ENCODE results near the gene CCDC77.

The CCDC77 gene

DNA sequence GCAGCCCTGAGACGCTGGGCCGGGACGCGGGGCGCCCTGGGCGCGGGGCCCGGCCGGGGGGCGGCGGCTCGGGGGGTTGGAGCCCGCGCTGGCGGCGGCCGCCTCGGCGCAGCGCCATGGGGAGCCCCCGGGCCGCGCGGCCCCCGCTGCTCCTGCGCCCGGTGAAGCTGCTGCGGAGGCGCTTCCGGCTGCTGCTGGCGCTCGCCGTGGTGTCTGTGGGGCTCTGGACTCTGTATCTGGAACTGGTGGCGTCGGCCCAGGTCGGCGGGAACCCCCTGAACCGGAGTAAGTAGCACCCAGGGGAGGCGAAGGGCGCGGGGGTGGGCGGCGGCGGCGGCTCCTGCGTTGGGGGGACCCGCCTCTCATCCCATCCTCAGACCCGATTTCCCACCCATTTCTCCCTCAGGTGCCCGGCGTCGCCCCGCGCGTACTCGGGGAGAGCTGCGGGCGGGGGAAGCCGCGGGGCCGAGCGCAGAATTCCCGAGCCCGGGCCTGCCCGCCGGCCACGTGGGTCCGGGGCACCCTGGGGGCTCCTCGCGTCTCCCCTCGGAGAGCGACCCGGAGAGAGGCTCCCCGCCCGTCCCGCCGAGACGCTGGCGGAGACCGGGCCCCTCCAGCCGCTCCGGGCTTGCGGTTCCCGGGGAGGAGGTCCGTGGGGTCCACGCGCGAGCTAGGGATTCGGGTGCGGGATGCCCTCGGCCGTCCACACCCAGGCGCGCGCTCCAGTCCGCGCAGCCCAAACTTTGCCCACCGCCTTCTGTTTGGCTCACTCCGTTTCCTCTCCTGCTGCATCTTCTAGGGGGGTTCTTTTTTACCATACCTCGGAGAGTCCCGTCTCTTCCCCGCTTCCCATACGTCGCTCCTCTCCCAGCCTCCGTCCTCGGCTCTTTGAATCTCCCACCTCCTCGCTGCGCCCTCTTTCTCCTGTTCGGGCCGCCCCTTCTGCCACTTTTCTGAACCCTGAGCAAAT lies 59.1 kb downstream of the CCDC77 start:
- peak overlapping the region; percentile 39 for H3K4me3 ChIP-seq (ENCODE audit: low read depth, low read length)
- no peak for DNase-seq (ENCODE audit: low read depth)
- TF ChIP-seq, protein P1, sequence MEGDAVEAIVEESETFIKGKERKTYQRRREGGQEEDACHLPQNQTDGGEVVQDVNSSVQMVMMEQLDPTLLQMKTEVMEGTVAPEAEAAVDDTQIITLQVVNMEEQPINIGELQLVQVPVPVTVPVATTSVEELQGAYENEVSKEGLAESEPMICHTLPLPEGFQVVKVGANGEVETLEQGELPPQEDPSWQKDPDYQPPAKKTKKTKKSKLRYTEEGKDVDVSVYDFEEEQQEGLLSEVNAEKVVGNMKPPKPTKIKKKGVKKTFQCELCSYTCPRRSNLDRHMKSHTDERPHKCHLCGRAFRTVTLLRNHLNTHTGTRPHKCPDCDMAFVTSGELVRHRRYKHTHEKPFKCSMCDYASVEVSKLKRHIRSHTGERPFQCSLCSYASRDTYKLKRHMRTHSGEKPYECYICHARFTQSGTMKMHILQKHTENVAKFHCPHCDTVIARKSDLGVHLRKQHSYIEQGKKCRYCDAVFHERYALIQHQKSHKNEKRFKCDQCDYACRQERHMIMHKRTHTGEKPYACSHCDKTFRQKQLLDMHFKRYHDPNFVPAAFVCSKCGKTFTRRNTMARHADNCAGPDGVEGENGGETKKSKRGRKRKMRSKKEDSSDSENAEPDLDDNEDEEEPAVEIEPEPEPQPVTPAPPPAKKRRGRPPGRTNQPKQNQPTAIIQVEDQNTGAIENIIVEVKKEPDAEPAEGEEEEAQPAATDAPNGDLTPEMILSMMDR (conservative IDR thresholded peaks at IDR 0.05; ENCODE audit: low read depth, low read length): no peak

DNA sequence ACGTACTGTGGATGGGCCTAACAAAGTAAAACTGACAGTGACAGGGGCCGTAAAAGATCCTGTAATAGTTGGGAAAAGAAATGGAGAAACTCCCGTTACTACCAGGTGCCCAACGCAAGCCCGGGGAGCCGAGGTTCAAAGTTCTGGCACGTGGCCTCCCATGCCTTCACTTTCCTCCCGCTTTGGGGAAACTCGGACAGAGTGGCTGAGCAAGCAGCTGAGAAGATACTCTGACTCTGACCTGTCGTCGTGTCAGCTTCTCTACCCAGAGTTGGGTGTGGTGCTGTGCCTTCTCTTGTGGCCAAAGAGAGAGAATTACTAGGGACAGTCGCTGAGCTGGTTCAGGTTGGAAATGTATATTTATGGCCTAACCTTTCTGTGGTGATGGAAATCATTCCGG lies 60.0 kb downstream of the CCDC77 start:
- no peak overlapping the region for H3K4me3 ChIP-seq (ENCODE audit: low read depth, low read length)
- TF ChIP-seq, protein P1 (conservative IDR thresholded peaks at IDR 0.05; ENCODE audit: low read depth, low read length): no peak
- DNase-seq (ENCODE audit: low read depth): no peak

DNA sequence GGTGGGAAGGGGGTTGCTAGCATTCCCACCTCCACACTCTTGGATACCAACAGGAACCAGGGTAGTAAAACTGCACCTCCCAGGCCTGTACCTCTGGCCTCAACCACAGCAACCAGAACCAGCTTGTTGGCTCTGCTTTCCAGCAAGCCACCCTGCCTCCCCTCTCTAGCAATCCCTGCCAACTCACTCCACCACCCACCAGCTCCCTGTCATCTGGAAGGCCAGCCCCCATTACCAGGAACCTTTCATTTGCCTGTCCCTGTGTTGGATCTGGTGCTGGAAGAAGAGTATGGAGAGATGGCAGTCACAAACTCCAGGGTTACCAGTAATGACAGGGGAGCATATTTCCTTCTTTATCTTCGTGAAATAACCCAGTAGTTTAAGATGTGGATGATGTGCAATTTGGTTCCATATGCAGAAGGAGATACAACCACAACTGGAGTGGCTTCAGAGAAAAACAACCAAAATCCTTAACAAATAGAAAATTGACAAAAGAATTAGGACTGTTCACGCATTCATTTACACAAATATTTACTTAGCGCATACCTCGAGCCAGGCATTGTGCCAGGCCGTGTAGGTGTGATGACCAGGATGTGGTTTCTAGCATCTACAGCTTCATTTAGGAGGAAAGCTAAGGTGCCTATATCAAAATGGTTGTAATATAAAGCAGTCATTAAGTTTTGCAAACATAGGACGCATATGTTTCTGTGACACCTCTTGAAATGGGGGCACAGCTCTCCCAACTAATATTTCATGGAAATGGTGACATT lies 61.7 kb downstream of the CCDC77 start:
- TF ChIP-seq, protein P1 (conservative IDR thresholded peaks at IDR 0.05; ENCODE audit: low read depth, low read length): no peak
- no peak for DNase-seq (ENCODE audit: low read depth)

DNA sequence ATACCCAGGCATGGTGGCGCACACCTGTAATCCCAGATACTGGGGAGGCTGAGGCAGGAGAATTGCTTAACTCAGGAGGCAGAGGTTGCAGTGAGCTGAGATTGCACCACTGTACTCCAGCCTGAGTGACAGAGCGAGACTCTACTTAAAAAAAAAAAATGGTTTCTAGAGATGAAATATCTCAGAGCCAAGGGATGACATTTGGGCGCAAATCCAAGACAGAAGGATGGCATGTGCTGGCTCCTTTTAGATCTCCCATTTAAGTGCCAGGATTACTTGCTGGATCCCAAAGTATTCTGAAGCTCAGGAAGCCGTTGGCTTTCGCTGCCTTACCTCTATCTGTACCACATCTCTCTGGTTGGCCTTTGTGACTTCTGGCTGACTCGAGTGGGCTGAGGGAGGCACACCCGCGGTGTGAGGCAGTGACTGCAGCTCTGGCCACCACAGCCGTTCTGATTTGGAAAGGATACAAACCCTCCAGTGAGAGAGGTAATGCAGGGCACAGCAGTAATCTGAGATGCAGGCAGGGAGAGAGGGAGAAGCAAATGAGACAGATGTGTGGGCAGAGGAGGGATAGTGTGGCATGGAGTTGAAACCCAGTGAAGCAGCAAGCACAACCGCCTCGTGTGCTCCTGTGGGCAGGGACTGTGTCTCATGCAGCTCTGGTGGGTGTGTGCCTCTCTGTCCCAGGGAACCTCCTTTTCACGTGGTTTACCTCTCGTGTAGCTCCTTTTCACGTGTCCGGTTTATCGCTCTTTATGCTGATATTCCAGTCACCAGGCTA lies 63.2 kb downstream of the CCDC77 start:
- no peak for DNase-seq (ENCODE audit: low read depth)
- H3K4me3 ChIP-seq (ENCODE audit: low read depth, low read length): no peak overlapping the region
- TF ChIP-seq, protein P1 (conservative IDR thresholded peaks at IDR 0.05; ENCODE audit: low read depth, low read length): no peak

More for the DNA sequence above, 61.7 kb downstream of the CCDC77 start:
- no peak overlapping the region for H3K4me3 ChIP-seq (ENCODE audit: low read depth, low read length)

DNA sequence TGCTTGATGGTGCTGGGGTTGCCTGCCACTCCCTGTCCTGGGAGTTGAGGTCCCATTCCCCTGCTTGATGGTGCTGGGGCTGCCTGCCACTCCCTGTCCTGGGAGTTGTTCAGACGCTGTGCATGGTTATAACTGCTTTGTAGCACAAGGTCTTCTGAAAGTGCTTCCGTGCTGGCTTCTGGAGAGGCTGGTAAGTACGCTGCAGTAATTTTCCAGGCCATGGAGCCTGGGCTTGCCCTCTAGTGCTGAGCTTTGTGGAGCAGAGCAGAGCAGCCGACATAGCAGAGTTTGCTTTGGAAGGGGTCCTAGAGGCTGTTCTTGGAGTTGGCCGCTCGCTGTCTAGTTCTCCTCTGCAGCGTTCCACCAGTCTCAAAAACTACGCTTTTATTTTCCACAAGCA lies 64.6 kb downstream of the CCDC77 start:
- DNase-seq (ENCODE audit: low read depth): no peak
- TF ChIP-seq, protein P1 (conservative IDR thresholded peaks at IDR 0.05; ENCODE audit: low read depth, low read length): no peak
- H3K4me3 ChIP-seq (ENCODE audit: low read depth, low read length): no peak overlapping the region

DNA sequence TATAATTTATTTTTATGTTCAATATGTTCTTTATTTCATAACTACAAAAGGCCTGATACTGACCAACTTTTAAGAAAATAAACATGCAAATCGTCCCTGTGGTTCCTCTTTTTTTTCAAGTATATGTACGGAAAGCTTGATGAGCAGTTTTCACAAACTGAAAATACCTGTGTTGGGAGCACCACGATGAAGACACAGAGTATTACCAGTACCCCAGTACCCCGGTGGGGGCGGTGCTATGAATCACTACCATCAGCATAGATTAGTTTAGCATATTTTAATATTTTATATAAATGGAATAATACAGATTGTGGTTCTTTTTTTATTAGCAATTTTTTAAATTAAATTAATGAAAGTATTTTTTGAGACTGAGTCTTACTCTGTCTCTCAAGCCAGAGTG lies 65.3 kb downstream of the CCDC77 start:
- H3K4me3 ChIP-seq (ENCODE audit: low read depth, low read length): no peak overlapping the region
- TF ChIP-seq, protein P1 (conservative IDR thresholded peaks at IDR 0.05; ENCODE audit: low read depth, low read length): no peak
- no peak for DNase-seq (ENCODE audit: low read depth)
